Lung microvascular endothelial cell (primary cell): ENCODE data around the gene ARID1B. TPM values are rescaled to one million over a fixed set of nuclear protein-coding genes. Genes with fewer than 3 reads are reported as not detected.

Experiments used
- DNase-seq, 2 donors: peaks; one replicate each; pipeline versions ENCODE4 v3.0.0 to v3.0.0-alpha.2; 2010; ENCODE audit warnings: low read depth in 2 of 2
- total RNA-seq: library from RNA; depleted of rRNA; stranded (reverse); fragments of >200 nt; gene quantifications from 2 replicates; pipeline ENCODE4 v1.2.1, GENCODE V29; 2014

ARID1B gene
- total RNA-seq, 1 donor from 2014 or later = 33.1 TPM

DNA sequence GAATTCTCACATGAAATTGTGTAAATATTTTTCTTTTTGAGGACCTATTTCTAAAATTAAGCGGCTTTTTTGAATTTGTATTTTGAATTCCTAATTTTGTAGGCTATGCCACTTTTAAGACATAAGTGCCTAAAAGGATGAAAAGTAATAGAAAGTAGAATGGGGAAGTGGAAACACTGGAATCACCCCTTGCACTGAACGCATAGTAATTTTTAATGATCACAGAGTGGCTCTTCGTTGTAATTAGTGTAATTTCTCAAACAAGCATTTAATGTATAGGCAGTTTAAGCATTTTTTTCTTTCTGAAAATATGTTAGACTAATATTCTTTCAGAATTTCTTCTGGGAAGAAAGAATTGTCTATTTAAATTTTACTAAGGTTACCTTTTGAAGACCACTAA, 73.2 kb downstream of the ARID1B start:
- DNase-seq = no peak

DNA sequence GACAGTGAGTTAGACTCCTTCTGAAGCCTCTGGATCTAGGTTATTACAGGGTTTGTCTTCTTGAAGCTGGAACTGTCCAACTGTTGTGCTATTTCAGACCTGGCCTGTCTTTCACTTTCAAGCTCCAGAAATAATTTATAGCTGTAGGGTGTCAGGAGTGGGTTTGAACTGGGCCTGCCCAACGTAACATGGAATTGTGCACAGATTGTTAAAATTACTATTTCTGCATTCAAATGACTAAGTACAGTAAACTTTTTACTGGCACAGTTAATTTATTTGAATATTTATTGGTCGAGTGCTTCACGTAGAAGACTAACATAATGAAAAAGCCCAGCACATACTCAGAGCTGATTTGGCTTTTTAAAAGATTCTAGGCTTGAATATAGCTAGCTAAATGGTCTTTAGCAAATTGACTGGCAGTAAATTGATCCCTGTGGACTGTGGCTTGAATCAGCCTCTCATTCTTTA, 74.3 kb downstream of the ARID1B start:
- DNase-seq = no peak

- no peak for DNase-seq
Measured at GRCh38 chr6:156852147-156852857, 75.1 kb downstream of the ARID1B start.

GRCh38 chr6:156852858-156853216, 75.7 kb downstream of the ARID1B start:
- no peak for DNase-seq

- no peak for DNase-seq
Measured at GRCh38 chr6:156853733-156854132, 76.6 kb downstream of the ARID1B start.

DNA sequence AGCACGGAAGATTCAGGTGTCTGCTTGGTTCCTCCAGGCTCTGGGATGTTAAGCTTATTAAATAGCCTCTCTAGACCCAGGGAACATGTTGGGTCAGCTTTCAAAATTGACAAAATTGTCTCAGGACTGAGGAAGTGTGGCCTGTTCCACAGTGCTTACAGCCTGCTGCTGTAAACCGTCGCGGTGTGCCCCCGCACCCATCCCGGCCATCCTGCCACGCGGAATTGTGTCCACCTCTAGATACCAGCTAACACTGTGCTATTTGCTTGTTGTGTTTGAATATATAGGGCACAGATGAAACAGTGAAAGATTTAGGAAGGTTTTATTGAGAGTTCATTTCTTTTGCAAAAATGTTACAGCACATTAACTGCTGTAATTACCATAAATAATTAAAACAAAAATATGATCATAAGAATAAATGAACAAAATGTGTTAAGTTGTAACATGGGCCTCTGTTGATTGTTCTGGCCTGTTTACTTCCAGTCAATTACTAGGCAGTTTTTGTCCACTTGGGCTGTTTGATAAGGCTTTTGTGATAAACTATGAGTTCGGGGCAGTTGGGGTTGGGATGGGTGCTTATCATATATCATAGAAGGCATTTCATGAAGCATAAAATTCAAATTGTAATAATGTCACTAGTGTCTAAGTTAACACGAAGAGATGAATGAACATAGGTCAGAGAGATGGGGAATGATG, 77.4 kb downstream of the ARID1B start:
- DNase-seq = no peak

- peak in 1 of 2 donors; percentile 48 for DNase-seq
Measured at GRCh38 chr6:156857573-156857972, 80.4 kb downstream of the ARID1B start.

DNA sequence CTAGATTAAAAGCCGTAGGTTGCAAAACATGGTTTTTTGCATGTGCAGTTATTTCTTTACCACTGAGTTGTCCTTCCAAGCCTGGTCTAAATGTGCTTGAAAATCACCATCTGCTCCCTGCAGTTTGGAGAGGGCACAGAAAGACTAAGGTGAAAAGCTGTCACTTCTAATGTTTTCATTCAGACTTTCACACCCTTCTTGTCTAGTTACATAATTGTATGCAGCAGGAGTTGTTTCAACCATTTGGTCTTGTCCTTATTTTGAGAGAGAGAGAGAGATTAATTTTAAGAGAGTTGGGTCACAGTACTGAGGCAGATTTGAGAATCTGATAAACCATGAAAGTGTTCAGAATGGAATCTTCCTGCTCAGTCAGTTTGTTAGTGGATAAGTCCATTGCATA, 82.5 kb downstream of the ARID1B start:
- no peak for DNase-seq

- peak in 1 of 2 donors; percentile 58 for DNase-seq
Measured at GRCh38 chr6:156862711-156863110, 85.5 kb downstream of the ARID1B start.

GRCh38 chr6:156863504-156863903, 86.3 kb downstream of the ARID1B start:
- no peak for DNase-seq

DNA sequence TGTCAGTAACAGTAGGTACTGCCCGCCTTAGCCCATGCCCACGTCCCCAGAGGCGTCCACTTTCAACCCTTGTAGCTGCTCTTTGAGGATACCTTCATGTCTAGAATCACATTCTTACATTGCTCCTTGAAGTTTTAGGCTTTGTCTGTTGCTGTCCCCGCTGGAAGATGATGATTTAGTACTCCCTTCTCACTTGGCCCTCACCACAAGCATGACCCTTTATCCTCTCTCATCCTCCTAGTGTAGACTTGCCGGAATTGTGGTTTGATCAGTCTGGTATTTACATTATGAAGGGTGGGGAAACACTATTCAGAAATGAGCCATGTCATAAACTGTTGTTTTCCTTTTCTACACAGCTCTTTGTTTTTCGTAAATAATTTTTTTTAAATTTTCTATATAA, 87.4 kb downstream of the ARID1B start:
- DNase-seq = no peak

DNA sequence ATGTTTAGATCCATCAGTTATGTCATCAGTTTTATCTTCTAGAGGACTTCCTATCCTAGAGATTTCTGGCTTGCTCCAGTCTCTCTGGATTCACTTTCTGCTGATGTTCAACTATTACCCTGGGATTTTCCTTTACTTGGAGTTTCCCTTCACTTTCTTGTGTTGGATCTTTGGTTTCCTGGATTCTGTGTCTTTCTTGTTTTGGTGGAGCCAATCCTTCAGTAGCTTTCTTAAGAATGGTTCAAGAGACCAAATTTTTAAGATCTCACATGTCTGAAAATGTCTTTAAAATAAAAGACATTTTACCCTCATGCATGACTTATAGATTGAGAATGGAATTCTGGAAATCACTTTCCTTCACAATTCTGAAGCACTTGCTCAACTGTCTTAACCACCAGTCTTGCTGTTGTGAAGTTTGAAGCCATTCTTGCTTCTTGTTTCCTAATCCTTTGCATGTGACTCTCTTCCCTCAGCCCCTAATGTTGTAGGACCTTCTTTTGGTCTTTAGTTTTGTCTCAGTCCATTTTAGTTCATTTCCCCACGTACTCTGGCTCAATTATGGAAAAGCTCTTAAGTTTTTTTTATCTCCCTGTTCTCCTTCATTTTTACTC, 87.9 kb downstream of the ARID1B start:
- DNase-seq = no peak

- peak; percentile 14 to 18 for DNase-seq
Measured at GRCh38 chr6:156866220-156867015, 89.2 kb downstream of the ARID1B start.

- DNase-seq = peak; percentile 41 to 46
Measured at GRCh38 chr6:156867121-156867520, 89.9 kb downstream of the ARID1B start.

DNA sequence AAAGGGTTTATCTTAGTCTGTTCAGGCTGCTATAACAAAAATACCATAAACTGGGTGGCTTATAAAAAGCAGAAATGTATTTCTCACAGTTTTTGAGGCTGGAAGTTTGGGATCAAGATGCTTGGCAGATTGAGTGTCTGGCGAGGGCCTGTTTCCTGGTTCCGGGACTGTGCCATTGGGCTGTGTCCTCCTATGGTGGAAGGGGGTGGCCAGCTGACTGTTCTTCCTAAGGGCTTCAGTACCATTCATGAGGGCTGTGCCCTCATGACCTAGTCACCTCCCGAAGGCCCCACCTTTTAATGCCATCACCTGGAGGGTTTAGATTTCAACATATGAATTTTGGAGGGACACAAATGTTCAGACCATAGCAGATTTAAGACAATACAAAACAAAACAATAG, 91.2 kb downstream of the ARID1B start:
- DNase-seq = no peak

- DNase-seq = no peak
Measured at GRCh38 chr6:156869980-156870398, 92.8 kb downstream of the ARID1B start.

- DNase-seq = no peak
Measured at GRCh38 chr6:156870924-156871539, 93.9 kb downstream of the ARID1B start.

DNA sequence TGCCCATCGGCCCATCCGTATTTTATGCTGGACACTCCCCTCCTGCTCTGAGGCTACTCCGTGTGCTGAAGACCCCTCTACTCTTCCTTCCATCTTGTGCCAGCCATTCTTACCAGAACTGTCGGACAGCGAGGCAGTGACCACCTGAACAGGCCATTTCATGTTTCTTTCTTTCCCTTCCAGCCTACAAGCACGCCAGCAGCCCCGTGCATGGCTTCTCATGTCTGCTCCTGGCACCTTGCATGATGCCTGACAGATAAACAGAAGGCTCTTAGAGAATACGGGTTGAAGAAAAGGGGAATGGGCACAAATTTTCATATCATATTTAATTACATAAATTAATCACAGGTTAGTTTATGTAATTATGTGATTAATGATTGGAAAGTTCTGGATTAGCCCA, 95.7 kb downstream of the ARID1B start:
- DNase-seq = no peak

DNA sequence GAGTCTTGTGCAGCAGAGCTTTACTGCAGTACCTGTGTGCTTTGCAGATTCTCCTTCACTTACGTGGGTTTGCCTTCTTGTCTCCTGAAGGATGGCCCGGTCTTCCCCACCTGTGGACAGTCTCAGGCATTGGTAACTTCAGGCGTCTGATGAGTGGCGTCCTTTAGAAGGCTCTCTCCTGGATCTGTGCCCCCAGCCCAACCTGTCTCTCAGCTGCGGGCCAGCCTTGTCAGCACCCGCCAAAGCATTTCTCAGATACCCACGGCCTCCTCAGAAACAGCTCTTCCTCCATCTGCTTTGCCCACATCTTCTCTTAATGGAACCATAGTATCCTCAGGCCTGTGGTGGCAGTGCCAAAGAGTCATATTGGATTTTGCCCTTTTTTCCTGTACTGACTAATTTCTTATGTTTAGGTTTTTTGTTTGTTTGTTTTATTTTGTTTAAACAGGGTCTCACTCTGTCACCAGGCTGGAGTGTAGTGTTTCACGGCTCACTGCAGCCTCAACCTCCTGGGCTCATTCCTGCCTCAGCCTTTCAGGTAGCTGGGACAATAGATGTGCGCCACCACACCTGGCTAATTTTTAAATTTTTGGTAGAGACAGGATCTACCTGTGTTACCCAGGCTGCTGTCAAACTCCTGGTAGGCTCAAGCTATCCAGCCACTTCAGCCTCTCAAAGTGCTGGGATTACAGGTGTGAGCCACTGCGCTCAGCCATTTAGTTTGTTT, 96.6 kb downstream of the ARID1B start:
- DNase-seq = no peak

DNA sequence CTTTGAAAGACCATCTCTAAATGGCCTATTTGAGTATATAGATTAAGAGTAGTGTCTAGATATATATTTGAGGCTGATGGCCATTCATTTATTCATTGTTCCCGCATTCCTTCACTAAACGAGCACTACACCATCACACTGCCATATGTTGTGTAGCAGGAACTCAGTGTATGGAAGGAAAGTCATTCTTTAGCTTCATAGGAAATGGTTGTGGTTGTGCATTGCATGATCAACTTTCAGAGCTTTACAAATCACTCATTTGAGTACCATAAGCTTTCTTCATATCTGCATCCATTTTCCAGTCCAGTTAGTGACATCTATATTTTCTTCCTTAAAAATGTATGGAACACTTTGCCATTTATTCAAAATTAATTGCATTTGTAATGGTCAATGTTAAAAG, 97.9 kb downstream of the ARID1B start:
- no peak for DNase-seq

- DNase-seq = peak; percentile 40 to 48
Measured at GRCh38 chr6:156876302-156876701, 99.1 kb downstream of the ARID1B start.
